HepG2 (cell line): ENCODE data around the gene LPAR1.

Experiments
- BCL3 ChIP-seq: sonication (generic); formaldehyde crosslinking; IDR thresholded peaks from 2 replicates; pipeline ENCODE4 v1.5.1; 2020; ENCODE audit warnings: mild to moderate bottlenecking, missing genetic modification reagents, moderate library complexity
- CTCF ChIP-seq: sonication (generic); formaldehyde crosslinking; IDR thresholded peaks from 2 replicates; pipeline ENCODE4 v1.5.0; 2020; ENCODE audit warnings: mild to moderate bottlenecking, missing genetic modification reagents, moderate library complexity
- KLF11 ChIP-seq: IDR thresholded peaks from 2 replicates; pipeline ENCODE4 v1.6.1; 2016; ENCODE audit warnings: missing compliant biosample characterization
- REPIN1 ChIP-seq: sonication (generic); formaldehyde crosslinking; IDR thresholded peaks from 2 replicates; pipeline ENCODE4 v1.8.0; 2022; ENCODE audit warnings: missing genetic modification reagents, low read depth, mild to moderate bottlenecking, borderline replicate concordance
- REST ChIP-seq, 2 experiments: IDR thresholded peaks; 2 replicates each; pipeline ENCODE4 v1.6.1; 2011 to 2012; ENCODE audit warnings: low read length in 2 of 2, borderline replicate concordance in 1 of 2, low read depth in 1 of 2, mild to moderate bottlenecking in 1 of 2, moderate library complexity in 1 of 2
- RFXANK ChIP-seq: IDR thresholded peaks from 2 replicates; pipeline ENCODE4 v1.6.1; 2016

GRCh38 chr9:111027798-111028197, 10.5 kb downstream of the LPAR1 start:
- no peak for TF ChIP-seq CTCF
- TF ChIP-seq RFXANK (CRISPR knock-in tag) = no peak
- TF ChIP-seq REPIN1 (CRISPR knock-in tag) = no peak
- TF ChIP-seq KLF11 (CRISPR knock-in tag) = no peak
- no peak for TF ChIP-seq REST (IDR thresholded peaks at IDR 0.05; ENCODE audit: borderline replicate concordance in 1 of 2, low read depth in 1 of 2, low read length in 2 of 2)
- no peak for TF ChIP-seq BCL3
